HepG2 (cell line): ENCODE data around the gene SLC2A13.

Experiments used
- CTCF ChIP-seq: sonication (generic); formaldehyde crosslinking; IDR thresholded peaks from 2 replicates; pipeline ENCODE4 v1.5.0; 2020; ENCODE audit warnings: mild to moderate bottlenecking, missing genetic modification reagents, moderate library complexity
- EP300 ChIP-seq, 3 experiments: sonication (generic) in 1 of 3; formaldehyde crosslinking in 1 of 3; IDR thresholded peaks; 2 replicates each; pipeline versions ENCODE4 v1.5.1 to v1.6.1; 2011 to 2020; ENCODE audit warnings: low read depth in 2 of 3, low read length in 2 of 3, borderline replicate concordance in 1 of 3, improper control_type of control experiment in 1 of 3, mild to moderate bottlenecking in 1 of 3, missing genetic modification reagents in 1 of 3, moderate library complexity in 1 of 3
- JUNB ChIP-seq: sonication (generic); formaldehyde crosslinking; IDR thresholded peaks from 2 replicates; pipeline ENCODE4 v1.8.0; 2022; ENCODE audit warnings: missing genetic modification reagents, mild to moderate bottlenecking, borderline replicate concordance
- KDM5B ChIP-seq: sonication (generic); formaldehyde crosslinking; IDR thresholded peaks from 2 replicates; pipeline ENCODE4 v1.4.0; 2020; ENCODE audit warnings: missing genetic modification reagents, mild to moderate bottlenecking, borderline replicate concordance
- NR2C2 ChIP-seq: sonication (generic); formaldehyde crosslinking; IDR thresholded peaks from 2 replicates; pipeline ENCODE4 v1.4.0; 2020; ENCODE audit warnings: missing genetic modification reagents, mild to moderate bottlenecking, moderate library complexity, borderline replicate concordance
- POLR2AphosphoS5 ChIP-seq: IDR thresholded peaks from 2 replicates; pipeline ENCODE4 v1.6.1; 2012; ENCODE audit warnings: low read depth, low read length
- RERE ChIP-seq: IDR thresholded peaks from 2 replicates; pipeline ENCODE4 v1.6.1; 2016; ENCODE audit warnings: low read depth, missing genetic modification reagents, missing compliant biosample characterization
- ZNF615 ChIP-seq: sonication (generic); formaldehyde crosslinking; IDR thresholded peaks from 2 replicates; pipeline ENCODE4 v1.5.0; 2020; ENCODE audit warnings: mild to moderate bottlenecking, missing genetic modification reagents, borderline replicate concordance

- peak; percentile 51; the same call in 1 of the 2 replicates for TF ChIP-seq JUNB (CRISPR knock-in tag)
- TF ChIP-seq NR2C2 = no peak
- TF ChIP-seq RERE (CRISPR knock-in tag) = no peak
- TF ChIP-seq POLR2AphosphoS5 = no peak
- TF ChIP-seq ZNF615 = no peak
- TF ChIP-seq EP300 (IDR thresholded peaks at IDR 0.05; ENCODE audit: low read depth in 2 of 2, low read length in 2 of 2) = peak in 1 of 2 experiments; percentile 56; a peak in 1 of 4 replicates
- no peak for TF ChIP-seq EP300 (CRISPR knock-in tag; IDR thresholded peaks at IDR 0.05; ENCODE audit: borderline replicate concordance)
- no peak for TF ChIP-seq CTCF
- TF ChIP-seq KDM5B (CRISPR knock-in tag) = no peak
Observed at GRCh38 chr12:39831587-39832315, 274.1 kb downstream of the SLC2A13 start.
